Measurements from ENCODE around the gene PNMA8C.

PNMA8C gene

GRCh38 chr19:46411925-46412649 is 16.6 kb downstream of the PNMA8C start:
- H3K9me3 ChIP-seq (ENCODE audit: low read depth, low read length) = no peaks in the 10 kb centered on the region
- peak overlapping the region; percentile 87 for H3K9ac ChIP-seq (ENCODE audit: insufficient read length)
- H3K4me3 ChIP-seq = peak overlapping the region; percentile 94
- TF ChIP-seq POLR2AphosphoS5 (IDR thresholded peaks at IDR 0.05; ENCODE audit: borderline replicate concordance, low read depth, low read length) = no peak
- TF ChIP-seq FOXP2 (optimal IDR thresholded peaks at IDR 0.05; ENCODE audit: control extremely low read depth, extremely low read length, insufficient read depth) = no peak
- TF ChIP-seq EZH2 (IDR thresholded peaks at IDR 0.05) = no peak
- H3K27ac ChIP-seq = peak overlapping the region; percentile 25; the same call in 1 of the 2 replicates
- no peak for DNase-seq (ENCODE audit: low read depth, low spot score)
- H3K36me3 ChIP-seq (ENCODE audit: insufficient read depth, low read length) = peaks cover 15% of the 10 kb centered on the region

DNA sequence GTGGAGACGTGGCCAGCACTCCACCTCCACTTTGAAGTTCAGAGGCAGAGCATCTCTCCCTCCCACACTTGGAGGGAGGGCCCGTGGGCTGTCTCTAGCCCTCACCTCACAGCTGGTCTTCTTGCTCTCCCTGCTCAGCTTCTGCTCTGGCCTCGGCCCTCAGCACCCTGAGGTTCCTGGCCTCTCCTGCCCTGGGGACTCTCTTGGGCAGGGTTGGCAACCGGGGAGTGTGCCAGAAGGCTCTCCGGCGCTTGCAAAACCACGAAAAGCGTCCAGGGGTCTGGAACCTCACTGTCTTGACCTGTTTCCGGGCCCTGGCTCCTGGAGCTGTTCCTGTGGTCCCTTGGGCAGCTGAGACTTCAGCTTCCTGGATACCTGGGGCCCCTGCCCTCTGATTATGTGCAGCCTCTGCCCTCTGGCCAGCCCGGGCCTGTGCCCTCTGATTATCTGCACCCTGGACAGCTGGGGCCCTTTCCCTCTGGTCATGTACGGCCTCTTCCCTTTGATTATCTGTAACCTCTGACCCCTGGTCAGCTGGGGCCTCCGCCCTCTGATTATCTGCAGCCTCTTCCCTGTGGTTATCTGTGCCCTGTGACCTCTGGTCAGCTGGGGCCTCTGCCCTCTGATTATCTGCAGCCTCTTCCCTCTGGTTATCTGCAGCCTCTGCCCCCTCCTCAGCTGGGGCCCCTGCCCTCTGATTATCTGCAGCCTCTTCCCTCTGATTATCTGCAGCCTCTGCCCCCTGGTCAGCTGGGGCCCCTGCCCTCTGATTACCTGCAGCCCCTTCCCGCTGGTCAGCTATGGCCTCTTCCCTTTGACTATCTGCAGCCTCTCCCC is 17.4 kb downstream of the PNMA8C start:
- H3K4me3 ChIP-seq = peak overlapping the region; percentile 94
- peak overlapping the region; percentile 54 for H3K27ac ChIP-seq
- no peak for TF ChIP-seq EZH2 (IDR thresholded peaks at IDR 0.05)
- no peak for TF ChIP-seq POLR2AphosphoS5 (IDR thresholded peaks at IDR 0.05; ENCODE audit: borderline replicate concordance, low read depth, low read length)
- TF ChIP-seq FOXP2 (optimal IDR thresholded peaks at IDR 0.05; ENCODE audit: control extremely low read depth, extremely low read length, insufficient read depth) = no peak
- peaks cover 15% of the 10 kb centered on the region for H3K36me3 ChIP-seq (ENCODE audit: insufficient read depth, low read length)
- no peaks in the 10 kb centered on the region for H3K9me3 ChIP-seq (ENCODE audit: low read depth, low read length)
- DNase-seq (ENCODE audit: low read depth, low spot score) = no peak
- H3K9ac ChIP-seq (ENCODE audit: insufficient read length) = peak overlapping the region; percentile 87

DNA sequence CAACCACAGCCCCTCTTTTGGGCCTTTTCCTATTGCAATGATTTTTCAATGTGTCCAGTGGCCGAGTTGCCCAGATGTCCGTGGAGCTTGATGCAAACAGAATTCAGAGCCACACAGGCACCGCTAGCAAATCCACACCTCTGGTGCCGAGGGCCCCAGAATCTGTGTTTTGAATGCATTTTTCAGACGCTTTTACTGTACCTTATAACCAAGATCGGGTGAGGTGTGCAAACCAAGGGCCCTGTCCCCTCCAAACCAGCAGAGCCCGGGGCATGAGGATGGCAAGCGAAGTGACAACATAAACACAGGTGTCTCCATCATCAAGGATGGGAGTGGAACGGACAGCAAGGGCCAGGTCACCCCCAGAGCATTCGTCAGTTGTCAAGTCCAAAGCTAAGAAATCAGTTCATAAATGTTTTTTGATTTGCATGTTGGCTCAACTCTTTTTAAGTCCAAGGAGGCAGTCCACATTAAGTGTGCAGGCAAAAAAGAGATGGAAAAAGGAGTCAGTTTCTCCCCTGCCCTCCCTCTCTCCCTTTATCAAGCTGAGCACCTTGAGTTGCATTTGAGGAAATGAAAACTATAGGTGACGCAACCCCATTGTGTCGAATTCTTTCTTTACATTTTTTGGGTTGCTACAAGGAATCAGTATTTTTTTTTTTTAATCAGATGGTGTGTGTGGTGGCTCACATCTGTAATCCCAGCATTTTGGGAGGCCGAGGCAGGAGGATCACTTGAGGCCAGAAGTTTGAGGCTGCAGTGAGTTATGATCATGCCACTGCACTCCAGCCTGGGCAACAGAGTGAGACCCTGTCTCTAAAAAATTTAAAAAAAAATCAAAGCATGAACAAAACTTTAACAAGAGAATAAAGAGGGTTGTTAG is 18.3 kb downstream of the PNMA8C start:
- peak overlapping the region; percentile 54 for H3K27ac ChIP-seq
- TF ChIP-seq FOXP2 (optimal IDR thresholded peaks at IDR 0.05; ENCODE audit: control extremely low read depth, extremely low read length, insufficient read depth) (no peak), EZH2 (IDR thresholded peaks at IDR 0.05) (no peak), POLR2AphosphoS5 (IDR thresholded peaks at IDR 0.05; ENCODE audit: borderline replicate concordance, low read depth, low read length) (no peak)
- H3K9ac ChIP-seq (ENCODE audit: insufficient read length) = no peak overlapping the region
- H3K9me3 ChIP-seq (ENCODE audit: low read depth, low read length) = no peaks in the 10 kb centered on the region
- DNase-seq (ENCODE audit: low read depth, low spot score) = no peak
- H3K4me3 ChIP-seq = peak overlapping the region; percentile 94
- H3K36me3 ChIP-seq (ENCODE audit: insufficient read depth, low read length) = peaks cover 15% of the 10 kb centered on the region

- no peak for DNase-seq (ENCODE audit: low read depth, low spot score)
- Histone ChIP-seq H3K9ac (ENCODE audit: insufficient read length) (no peak overlapping the region), H3K27ac (peak overlapping the region; percentile 82), H3K4me3 (peak overlapping the region; percentile 42; the same call in 1 of the 2 replicates), H3K36me3 (ENCODE audit: insufficient read depth, low read length) (peaks cover 15% of the 10 kb centered on the region), H3K9me3 (ENCODE audit: low read depth, low read length) (no peaks in the 10 kb centered on the region)
- TF ChIP-seq EZH2 (IDR thresholded peaks at IDR 0.05) (no peak), FOXP2 (optimal IDR thresholded peaks at IDR 0.05; ENCODE audit: control extremely low read depth, extremely low read length, insufficient read depth) (no peak), POLR2AphosphoS5 (IDR thresholded peaks at IDR 0.05; ENCODE audit: borderline replicate concordance, low read depth, low read length) (no peak)
Observed at GRCh38 chr19:46409191-46409590, 19.5 kb downstream of the PNMA8C start.

- no peaks in the 10 kb centered on the region for H3K9me3 ChIP-seq (ENCODE audit: low read depth, low read length)
- no peak for DNase-seq (ENCODE audit: low read depth, low spot score)
- peak overlapping the region; percentile 49 for H3K9ac ChIP-seq (ENCODE audit: insufficient read length)
- H3K27ac ChIP-seq = peak overlapping the region; percentile 91
- H3K4me3 ChIP-seq = peak overlapping the region; percentile 80
- peak; percentile 35; the same call in 1 of the 2 replicates for TF ChIP-seq POLR2AphosphoS5 (IDR thresholded peaks at IDR 0.05; ENCODE audit: borderline replicate concordance, low read depth, low read length)
- no peak for TF ChIP-seq EZH2 (IDR thresholded peaks at IDR 0.05)
- no peak for TF ChIP-seq FOXP2 (optimal IDR thresholded peaks at IDR 0.05; ENCODE audit: control extremely low read depth, extremely low read length, insufficient read depth)
- peaks cover 15% of the 10 kb centered on the region for H3K36me3 ChIP-seq (ENCODE audit: insufficient read depth, low read length)
Observed at GRCh38 chr19:46408664-46409039, 20.1 kb downstream of the PNMA8C start.

GRCh38 chr19:46407856-46408663 is 20.7 kb downstream of the PNMA8C start:
- Histone ChIP-seq H3K4me3 (peak overlapping the region; percentile 80), H3K9ac (ENCODE audit: insufficient read length) (peak overlapping the region; percentile 49), H3K36me3 (ENCODE audit: insufficient read depth, low read length) (peaks cover 15% of the 10 kb centered on the region), H3K9me3 (ENCODE audit: low read depth, low read length) (no peaks in the 10 kb centered on the region), H3K27ac (peak overlapping the region; percentile 91)
- DNase-seq (ENCODE audit: low read depth, low spot score) = no peak
- TF ChIP-seq FOXP2 (optimal IDR thresholded peaks at IDR 0.05; ENCODE audit: control extremely low read depth, extremely low read length, insufficient read depth) = no peak
- TF ChIP-seq POLR2AphosphoS5 (IDR thresholded peaks at IDR 0.05; ENCODE audit: borderline replicate concordance, low read depth, low read length) = peak; percentile 46; the same call in 1 of the 2 replicates

- no peak for DNase-seq (ENCODE audit: low read depth, low spot score)
- no peak overlapping the region for H3K9ac ChIP-seq (ENCODE audit: insufficient read length)
Observed at GRCh38 chr19:46406976-46407375, 21.8 kb downstream of the PNMA8C start.

More at GRCh38 chr19:46406976-46407375, 21.8 kb downstream of the PNMA8C start:
- TF ChIP-seq POLR2AphosphoS5 (IDR thresholded peaks at IDR 0.05; ENCODE audit: borderline replicate concordance, low read depth, low read length) (no peak), FOXP2 (optimal IDR thresholded peaks at IDR 0.05; ENCODE audit: control extremely low read depth, extremely low read length, insufficient read depth) (no peak), EZH2 (IDR thresholded peaks at IDR 0.05) (no peak)
- Histone ChIP-seq H3K36me3 (ENCODE audit: insufficient read depth, low read length) (peaks cover 15% of the 10 kb centered on the region), H3K9me3 (ENCODE audit: low read depth, low read length) (no peaks in the 10 kb centered on the region), H3K27ac (0 out of 2 replicates have a peak overlapping the region, but pooled peaks have one; percentile 91), H3K4me3 (no peak overlapping the region)
